ENCODE data around the gene FGGY. TPM values are rescaled to one million over a fixed set of nuclear protein-coding genes. Genes with fewer than 3 reads are reported as not detected.

Gene FGGY
- total RNA-seq, 1 donor from 2014 or later = 32.5 TPM

DNA sequence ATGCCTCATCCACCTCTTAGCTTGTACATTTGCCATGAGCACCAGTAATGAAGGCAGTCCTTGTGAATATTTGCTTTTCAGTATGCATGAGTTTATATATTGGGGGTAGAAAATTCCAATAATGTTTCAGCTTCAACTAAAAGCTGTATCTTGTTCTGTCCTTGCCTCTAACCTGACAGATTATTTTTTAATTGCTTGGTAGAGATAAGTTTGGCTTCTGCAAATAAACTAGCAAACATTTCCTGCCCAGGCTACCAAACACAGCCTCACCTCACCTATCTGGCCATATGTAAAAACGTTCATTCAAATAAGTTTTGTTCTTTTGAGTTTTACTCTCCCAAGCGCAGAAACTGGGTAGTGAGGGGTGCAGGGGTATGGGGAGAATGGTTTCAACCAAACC is 442.2 kb downstream of the FGGY start:
- peaks cover 8% of the 10 kb centered on the region for H3K27me3 Mint-ChIP-seq (ENCODE audit: insufficient read depth, low read depth)
- Histone ChIP-seq H3K36me3 (no peaks in the 10 kb centered on the region), H3K4me2 (no peak overlapping the region), H3K9me3 (ENCODE audit: low read depth) (no peaks in the 10 kb centered on the region), H4K20me1 (ENCODE audit: low read depth) (no peaks in the 10 kb centered on the region), H3K9ac (no peak overlapping the region), H3F3A (ENCODE audit: low read depth) (no peaks in the 10 kb centered on the region), H3K4me1 (no peaks in the 10 kb centered on the region), H3K27me3 (no peaks in the 10 kb centered on the region), H3K4me3 (no peak overlapping the region), H3K27ac (no peak overlapping the region), H2AFZ (replicated peaks) (no peak overlapping the region), H3K79me2 (ENCODE audit: low read depth) (no peaks in the 10 kb centered on the region)
- no peak for DNase-seq (ENCODE audit: low spot score)
- TF ChIP-seq EZH2 (IDR thresholded peaks at IDR 0.05) (no peak), EZH2phosphoT487 (IDR thresholded peaks at IDR 0.05) (no peak)
- TF ChIP-seq, protein P1, sequence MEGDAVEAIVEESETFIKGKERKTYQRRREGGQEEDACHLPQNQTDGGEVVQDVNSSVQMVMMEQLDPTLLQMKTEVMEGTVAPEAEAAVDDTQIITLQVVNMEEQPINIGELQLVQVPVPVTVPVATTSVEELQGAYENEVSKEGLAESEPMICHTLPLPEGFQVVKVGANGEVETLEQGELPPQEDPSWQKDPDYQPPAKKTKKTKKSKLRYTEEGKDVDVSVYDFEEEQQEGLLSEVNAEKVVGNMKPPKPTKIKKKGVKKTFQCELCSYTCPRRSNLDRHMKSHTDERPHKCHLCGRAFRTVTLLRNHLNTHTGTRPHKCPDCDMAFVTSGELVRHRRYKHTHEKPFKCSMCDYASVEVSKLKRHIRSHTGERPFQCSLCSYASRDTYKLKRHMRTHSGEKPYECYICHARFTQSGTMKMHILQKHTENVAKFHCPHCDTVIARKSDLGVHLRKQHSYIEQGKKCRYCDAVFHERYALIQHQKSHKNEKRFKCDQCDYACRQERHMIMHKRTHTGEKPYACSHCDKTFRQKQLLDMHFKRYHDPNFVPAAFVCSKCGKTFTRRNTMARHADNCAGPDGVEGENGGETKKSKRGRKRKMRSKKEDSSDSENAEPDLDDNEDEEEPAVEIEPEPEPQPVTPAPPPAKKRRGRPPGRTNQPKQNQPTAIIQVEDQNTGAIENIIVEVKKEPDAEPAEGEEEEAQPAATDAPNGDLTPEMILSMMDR (IDR thresholded peaks at IDR 0.05) = no peak
- peaks cover 13% of the 10 kb centered on the region for H3K9me3 Mint-ChIP-seq
- H3K4me3 Mint-ChIP-seq = no peak overlapping the region
- no peak overlapping the region for H3K27ac Mint-ChIP-seq
- peaks cover 6% of the 10 kb centered on the region for H3K36me3 Mint-ChIP-seq
- H3K4me1 Mint-ChIP-seq = peaks cover 3% of the 10 kb centered on the region

DNA sequence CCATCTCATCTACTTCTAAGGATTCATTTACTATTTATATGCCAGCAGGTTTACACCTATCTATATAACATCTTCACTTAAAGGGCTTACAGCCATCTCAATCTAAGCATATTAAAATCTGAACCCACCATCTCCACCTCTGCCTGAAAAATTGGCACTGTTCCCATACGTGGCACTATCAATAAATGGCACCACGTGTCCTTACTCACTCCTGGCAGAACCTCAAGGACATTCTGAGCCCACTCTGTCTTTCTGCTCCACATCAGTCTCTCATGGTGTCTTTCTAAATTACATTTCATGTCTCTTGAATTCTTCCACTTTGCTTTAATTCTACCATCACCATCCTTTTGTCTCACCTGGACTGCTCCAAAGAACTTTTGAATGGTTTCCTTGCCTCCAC is 445.6 kb downstream of the FGGY start:
- no peaks in the 10 kb centered on the region for H3K36me3 Mint-ChIP-seq
- no peak overlapping the region for H3K4me2 ChIP-seq
- no peak for DNase-seq (ENCODE audit: low spot score)

DNA sequence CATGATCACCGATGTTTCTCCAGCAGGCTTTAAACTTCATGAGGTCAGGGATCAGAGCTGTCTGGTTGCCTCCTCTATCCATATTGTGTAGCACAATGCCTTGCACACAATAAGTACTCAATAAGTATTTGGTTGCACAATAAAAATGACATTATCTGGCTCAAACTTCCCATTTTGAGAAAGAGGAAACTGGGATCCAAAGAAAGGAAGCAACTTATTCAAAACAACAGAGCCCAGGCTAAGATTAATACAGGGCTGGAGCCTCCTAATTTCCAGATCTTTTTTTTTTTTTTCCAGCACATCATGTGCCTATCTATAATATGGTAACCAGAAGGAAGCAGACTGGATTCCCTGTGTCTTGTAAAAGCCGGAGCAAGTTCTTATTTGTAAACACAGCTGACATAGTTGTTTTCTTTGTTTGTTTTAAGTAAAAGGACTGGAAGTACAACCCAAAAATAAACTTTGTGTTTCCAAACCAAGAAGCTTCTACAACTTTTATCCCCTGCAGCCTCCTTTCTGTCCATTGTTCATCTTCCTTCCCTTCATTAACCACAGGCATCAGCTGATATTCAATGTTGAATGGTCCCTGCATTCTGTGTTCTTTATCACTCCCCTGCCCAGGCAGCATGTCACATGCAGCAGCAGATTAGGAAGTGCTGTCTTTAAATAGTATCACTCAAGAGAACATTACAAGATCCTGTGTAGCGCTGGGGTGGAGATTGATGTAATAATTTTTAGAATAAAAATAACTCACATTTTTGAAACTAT is 446.6 kb downstream of the FGGY start:
- H3K4me1 Mint-ChIP-seq = peaks cover 6% of the 10 kb centered on the region
- Histone ChIP-seq H3K9ac (no peak overlapping the region), H3K27me3 (no peaks in the 10 kb centered on the region), H3K27ac (no peak overlapping the region), H3K36me3 (no peaks in the 10 kb centered on the region), H3K4me1 (no peaks in the 10 kb centered on the region), H3K4me2 (no peak overlapping the region), H3K9me3 (ENCODE audit: low read depth) (no peaks in the 10 kb centered on the region), H3K4me3 (no peak overlapping the region), H2AFZ (replicated peaks) (no peak overlapping the region), H3K79me2 (ENCODE audit: low read depth) (no peaks in the 10 kb centered on the region), H4K20me1 (ENCODE audit: low read depth) (no peaks in the 10 kb centered on the region), H3F3A (ENCODE audit: low read depth) (no peaks in the 10 kb centered on the region)
- TF ChIP-seq EZH2 (IDR thresholded peaks at IDR 0.05) = no peak
- TF ChIP-seq EZH2phosphoT487 (IDR thresholded peaks at IDR 0.05) = no peak
- TF ChIP-seq, protein P1 (IDR thresholded peaks at IDR 0.05) = no peak
- H3K27ac Mint-ChIP-seq = no peak overlapping the region
- no peak for DNase-seq (ENCODE audit: low spot score)
- peaks cover 5% of the 10 kb centered on the region for H3K27me3 Mint-ChIP-seq (ENCODE audit: insufficient read depth, low read depth)
- H3K9me3 Mint-ChIP-seq = no peaks in the 10 kb centered on the region
- no peaks in the 10 kb centered on the region for H3K36me3 Mint-ChIP-seq
- no peak overlapping the region for H3K4me3 Mint-ChIP-seq

More for the DNA sequence above, 445.6 kb downstream of the FGGY start:
- Mint-ChIP-seq H3K4me3 (no peak overlapping the region), H3K4me1 (peaks cover 6% of the 10 kb centered on the region), H3K27ac (no peak overlapping the region), H3K9me3 (peaks cover 3% of the 10 kb centered on the region), H3K27me3 (ENCODE audit: insufficient read depth, low read depth) (peaks cover 5% of the 10 kb centered on the region)
- Histone ChIP-seq H4K20me1 (ENCODE audit: low read depth) (no peaks in the 10 kb centered on the region), H3F3A (ENCODE audit: low read depth) (no peaks in the 10 kb centered on the region), H3K4me3 (no peak overlapping the region), H3K4me1 (no peaks in the 10 kb centered on the region), H3K79me2 (ENCODE audit: low read depth) (no peaks in the 10 kb centered on the region), H3K27ac (no peak overlapping the region), H2AFZ (replicated peaks) (no peak overlapping the region), H3K9me3 (ENCODE audit: low read depth) (no peaks in the 10 kb centered on the region), H3K36me3 (no peaks in the 10 kb centered on the region), H3K9ac (no peak overlapping the region), H3K27me3 (no peaks in the 10 kb centered on the region)
- TF ChIP-seq EZH2 (IDR thresholded peaks at IDR 0.05) (no peak), EZH2phosphoT487 (IDR thresholded peaks at IDR 0.05) (no peak)
- TF ChIP-seq, protein P1 (IDR thresholded peaks at IDR 0.05) = no peak

Data from neural progenitor cell (in vitro differentiated cells).